Measurements from ENCODE around the gene TBCB.

TBCB gene

DNA sequence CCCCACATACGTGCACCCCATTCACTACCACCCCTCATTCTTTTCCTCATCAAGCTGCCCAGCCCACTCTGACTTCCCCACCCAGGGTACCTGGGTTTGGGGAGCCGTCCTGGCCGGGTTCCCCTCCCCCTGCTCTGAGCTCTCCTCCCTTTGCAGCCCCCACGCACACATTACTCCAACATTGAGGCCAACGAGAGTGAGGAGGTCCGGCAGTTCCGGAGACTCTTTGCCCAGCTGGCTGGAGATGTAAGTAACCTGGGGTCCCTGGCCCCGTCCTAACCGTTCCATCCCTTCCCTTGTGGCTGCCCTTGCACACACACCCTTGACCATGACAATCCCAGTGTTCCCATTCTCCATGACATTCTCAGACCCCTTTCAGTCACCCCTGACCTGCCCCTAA lies 27.2 kb downstream of the TBCB start:
- TF ChIP-seq, protein P1, sequence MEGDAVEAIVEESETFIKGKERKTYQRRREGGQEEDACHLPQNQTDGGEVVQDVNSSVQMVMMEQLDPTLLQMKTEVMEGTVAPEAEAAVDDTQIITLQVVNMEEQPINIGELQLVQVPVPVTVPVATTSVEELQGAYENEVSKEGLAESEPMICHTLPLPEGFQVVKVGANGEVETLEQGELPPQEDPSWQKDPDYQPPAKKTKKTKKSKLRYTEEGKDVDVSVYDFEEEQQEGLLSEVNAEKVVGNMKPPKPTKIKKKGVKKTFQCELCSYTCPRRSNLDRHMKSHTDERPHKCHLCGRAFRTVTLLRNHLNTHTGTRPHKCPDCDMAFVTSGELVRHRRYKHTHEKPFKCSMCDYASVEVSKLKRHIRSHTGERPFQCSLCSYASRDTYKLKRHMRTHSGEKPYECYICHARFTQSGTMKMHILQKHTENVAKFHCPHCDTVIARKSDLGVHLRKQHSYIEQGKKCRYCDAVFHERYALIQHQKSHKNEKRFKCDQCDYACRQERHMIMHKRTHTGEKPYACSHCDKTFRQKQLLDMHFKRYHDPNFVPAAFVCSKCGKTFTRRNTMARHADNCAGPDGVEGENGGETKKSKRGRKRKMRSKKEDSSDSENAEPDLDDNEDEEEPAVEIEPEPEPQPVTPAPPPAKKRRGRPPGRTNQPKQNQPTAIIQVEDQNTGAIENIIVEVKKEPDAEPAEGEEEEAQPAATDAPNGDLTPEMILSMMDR (IDR thresholded peaks at IDR 0.05; ENCODE audit: borderline replicate concordance, insufficient read depth, low read depth, low read length), result no peak
- no peak overlapping the region for H3K4me3 ChIP-seq (ENCODE audit: low read depth, low read length)

DNA sequence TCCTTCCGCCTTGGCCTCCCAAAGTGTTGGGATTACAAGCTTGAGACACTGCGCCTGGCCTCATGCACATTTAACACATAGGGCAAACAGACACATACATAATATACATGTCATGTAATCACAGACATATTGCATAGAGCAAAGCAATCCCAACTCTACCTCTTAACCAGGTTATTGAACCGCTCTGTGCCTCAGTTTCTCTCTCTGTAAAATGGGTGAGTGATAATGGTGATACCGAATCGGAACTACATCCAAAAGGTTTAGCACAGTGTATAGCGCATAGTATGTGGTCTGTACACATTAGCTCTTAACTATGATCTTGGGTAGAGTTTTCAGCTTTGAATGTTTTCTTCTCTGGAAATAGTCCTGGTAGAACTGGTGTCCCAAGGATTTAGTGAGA lies 29.4 kb downstream of the TBCB start:
- TF ChIP-seq, protein P1 (IDR thresholded peaks at IDR 0.05; ENCODE audit: borderline replicate concordance, insufficient read depth, low read depth, low read length), result no peak
- H3K4me3 ChIP-seq (ENCODE audit: low read depth, low read length), result no peak overlapping the region

DNA sequence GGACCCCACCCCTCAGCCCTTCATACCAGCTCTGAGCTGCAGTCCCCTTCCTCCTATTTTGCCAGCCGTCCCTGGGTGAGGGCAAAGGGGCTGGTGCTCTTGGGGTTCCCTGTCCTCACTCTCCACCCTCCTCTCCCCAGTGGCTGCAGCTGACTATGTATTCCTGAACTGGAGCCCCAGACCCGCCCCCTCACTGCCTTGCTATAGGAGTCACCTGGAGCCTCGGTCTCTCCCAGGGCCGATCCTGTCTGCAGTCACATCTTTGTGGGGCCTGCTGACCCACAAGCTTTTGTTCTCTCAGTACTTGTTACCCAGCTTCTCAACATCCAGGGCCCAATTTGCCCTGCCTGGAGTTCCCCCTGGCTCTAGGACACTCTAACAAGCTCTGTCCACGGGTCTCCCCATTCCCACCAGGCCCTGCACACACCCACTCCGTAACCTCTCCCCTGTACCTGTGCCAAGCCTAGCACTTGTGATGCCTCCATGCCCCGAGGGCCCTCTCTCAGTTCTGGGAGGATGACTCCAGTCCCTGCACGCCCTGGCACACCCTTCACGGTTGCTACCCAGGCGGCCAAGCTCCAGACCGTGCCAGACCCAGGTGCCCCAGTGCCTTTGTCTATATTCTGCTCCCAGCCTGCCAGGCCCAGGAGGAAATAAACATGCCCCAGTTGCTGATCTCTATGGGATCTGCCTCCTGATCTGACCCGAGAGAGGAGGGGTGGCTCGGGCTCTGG lies 34.6 kb downstream of the TBCB start:
- H3K4me3 ChIP-seq (ENCODE audit: low read depth, low read length), result no peak overlapping the region
- TF ChIP-seq, protein P1 (IDR thresholded peaks at IDR 0.05; ENCODE audit: borderline replicate concordance, insufficient read depth, low read depth, low read length), result no peak

DNA sequence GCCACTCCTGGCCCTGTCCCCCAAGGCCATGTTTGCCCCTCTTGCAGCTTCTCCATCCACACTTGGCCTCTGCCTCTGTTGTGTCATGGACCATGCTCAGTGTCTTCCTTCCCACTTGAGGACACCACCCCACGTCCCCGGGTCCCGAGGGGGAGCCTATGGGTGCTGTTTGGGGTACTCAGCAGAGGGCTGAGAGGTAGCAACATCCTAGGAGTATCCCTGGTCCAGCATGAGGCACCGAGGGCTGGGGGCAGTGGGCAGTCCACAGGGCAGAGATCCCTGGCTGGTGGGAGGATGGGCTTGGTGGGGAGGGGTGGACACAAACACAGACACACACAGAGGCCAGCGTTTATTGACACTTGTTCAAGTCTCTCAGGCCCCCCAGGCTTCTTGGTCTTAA lies 35.3 kb downstream of the TBCB start:
- TF ChIP-seq, protein P1 (IDR thresholded peaks at IDR 0.05; ENCODE audit: borderline replicate concordance, insufficient read depth, low read depth, low read length), result no peak
- H3K4me3 ChIP-seq (ENCODE audit: low read depth, low read length), result no peak overlapping the region

DNA sequence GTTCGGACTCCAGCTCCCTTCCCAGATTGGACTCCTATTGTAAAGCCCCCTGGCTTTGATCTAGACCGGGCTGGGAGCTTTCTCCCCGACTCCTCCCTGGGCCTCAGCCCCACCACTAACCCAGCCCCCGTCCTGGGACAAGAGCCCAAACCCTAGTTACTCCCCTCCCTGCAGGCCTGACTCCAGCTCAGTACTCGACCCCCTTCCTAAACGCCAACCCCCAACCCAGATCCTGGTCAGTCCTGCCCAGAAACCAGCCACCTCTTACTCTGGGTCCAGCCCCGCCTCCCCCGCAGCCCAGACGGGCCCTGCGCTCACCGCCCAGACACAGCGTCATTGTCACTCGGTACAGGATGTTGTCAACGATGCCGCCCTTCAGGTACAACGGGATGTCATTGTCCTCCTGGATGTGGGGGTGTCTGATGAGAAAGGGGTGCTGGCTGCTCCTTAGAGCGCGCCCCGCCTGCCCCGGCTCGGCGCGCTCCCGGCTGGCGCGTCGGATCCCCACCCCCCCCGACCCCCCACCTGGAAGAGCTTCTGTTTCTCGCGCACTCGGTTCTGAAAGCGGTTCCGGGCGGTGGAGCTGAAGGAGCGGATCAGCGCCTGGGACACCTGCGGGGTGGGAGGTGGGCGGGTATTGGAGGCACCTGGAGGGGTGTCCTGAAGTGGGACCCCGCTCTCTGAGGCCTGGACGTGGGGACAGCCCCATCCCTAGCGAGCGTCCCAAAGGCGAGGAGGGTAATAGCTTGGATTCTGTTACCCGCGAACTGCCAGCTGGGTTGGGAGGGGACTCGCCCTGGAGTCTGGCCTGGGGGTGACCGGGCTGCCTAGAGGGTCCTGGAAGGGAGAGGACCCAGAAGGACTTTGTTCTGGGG lies 36.1 kb downstream of the TBCB start:
- H3K4me3 ChIP-seq (ENCODE audit: low read depth, low read length), result no peak overlapping the region
- TF ChIP-seq, protein P1 (IDR thresholded peaks at IDR 0.05; ENCODE audit: borderline replicate concordance, insufficient read depth, low read depth, low read length), result no peak

DNA sequence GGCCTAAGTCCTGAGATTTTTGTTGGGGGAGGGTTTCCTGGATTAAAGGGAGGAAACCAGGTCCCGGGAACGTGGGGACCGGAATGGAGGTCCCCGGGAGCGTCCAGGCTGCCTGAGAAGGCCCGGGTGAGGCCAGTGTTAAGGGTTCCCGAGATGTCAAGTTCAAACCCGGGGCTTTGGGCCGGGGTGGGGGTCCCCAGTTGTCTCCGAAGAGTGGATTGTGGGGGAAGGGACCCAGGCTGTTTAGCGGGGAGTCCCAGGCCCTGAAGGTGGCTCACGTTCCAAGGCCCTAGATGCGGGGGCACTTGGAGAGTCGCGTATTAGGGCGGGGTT lies 36.7 kb downstream of the TBCB start:
- TF ChIP-seq, protein P1 (IDR thresholded peaks at IDR 0.05; ENCODE audit: borderline replicate concordance, insufficient read depth, low read depth, low read length), result no peak
- no peak overlapping the region for H3K4me3 ChIP-seq (ENCODE audit: low read depth, low read length)
